Hepatocyte (in vitro differentiated cells): ENCODE data around the gene MEIOSIN. TPM values are rescaled to one million over a fixed set of nuclear protein-coding genes. Genes with fewer than 3 reads are reported as not detected.

ENCODE experiments used
- DNase-seq: peaks from one replicate; pipeline ENCODE4 v3.0.0-alpha.2; 2016; ENCODE audit warnings: low spot score
- H2AFZ ChIP-seq: fragments of 200-600 bp; sonication (generic); 2 replicates; pipeline ENCODE4 v1.6.0; 2016; ENCODE audit warnings: antibody characterized with exemption, mild to moderate bottlenecking
- H3K27ac ChIP-seq: fragments of 200-600 bp; sonication (generic); 2 replicates; pipeline ENCODE4 v1.5.1; 2016; ENCODE audit warnings: mild to moderate bottlenecking
- H3K27me3 ChIP-seq: fragments of 200-600 bp; sonication (generic); 2 replicates; pipeline ENCODE4 v1.6.1; 2016
- H3K36me3 ChIP-seq: fragments of 200-600 bp; sonication (generic); replicated peaks from 2 replicates; pipeline ENCODE4 v1.5.1; 2016; ENCODE audit warnings: low read depth; ENCODE audit not compliant: insufficient read depth
- H3K4me1 ChIP-seq: fragments of 200-600 bp; sonication (generic); 2 replicates; pipeline ENCODE4 v1.5.1; 2016; ENCODE audit warnings: mild to moderate bottlenecking, moderate library complexity; ENCODE audit not compliant: insufficient read depth
- H3K4me2 ChIP-seq: fragments of 200-600 bp; sonication (generic); 2 replicates; pipeline ENCODE4 v1.6.0; 2016
- H3K4me3 ChIP-seq: fragments of 200-600 bp; sonication (generic); 2 replicates; pipeline ENCODE4 v1.5.1; 2016; ENCODE audit warnings: mild to moderate bottlenecking
- H3K79me2 ChIP-seq: fragments of 200-600 bp; sonication (generic); 2 replicates; pipeline ENCODE4 v1.6.0; 2017; ENCODE audit warnings: mild to moderate bottlenecking
- H3K9me2 ChIP-seq: fragments of 200-600 bp; sonication (generic); replicated peaks from 2 replicates; pipeline ENCODE4 v1.6.0; 2017; ENCODE audit warnings: mild to moderate bottlenecking; ENCODE audit not compliant: insufficient read depth
- H3K9me3 ChIP-seq: fragments of 200-600 bp; sonication (generic); 2 replicates; pipeline ENCODE4 v1.5.1; 2016; ENCODE audit warnings: low read depth, mild to moderate bottlenecking
- H4K20me1 ChIP-seq: fragments of 200-600 bp; sonication (generic); 2 replicates; pipeline ENCODE4 v1.6.0; 2016; ENCODE audit warnings: mild to moderate bottlenecking; ENCODE audit not compliant: insufficient read depth, poor library complexity, severe bottlenecking
- EZH2 ChIP-seq: fragments of 200-600 bp; sonication (generic); IDR thresholded peaks from 2 replicates; pipeline ENCODE4 v1.6.1; 2016; ENCODE audit warnings: antibody characterized with exemption, mild to moderate bottlenecking, borderline replicate concordance
- EZH2phosphoT487 ChIP-seq: fragments of 200-600 bp; sonication (generic); IDR thresholded peaks from one replicate; pipeline ENCODE4 v1.6.1; 2018; ENCODE audit warnings: antibody characterized with exemption, mild to moderate bottlenecking, low read depth, moderate library complexity; ENCODE audit not compliant: unreplicated experiment, severe bottlenecking
- WGBS: methylation state at CpG from one replicate; pipeline ENCODE4 v1.1.6; 2016; ENCODE audit warnings: low lambda C conversion rate; ENCODE audit errors: missing lambda C conversion rate; 5-methylcytosine and 5-hydroxymethylcytosine counted together
- polyA plus RNA-seq: library from polyadenylated mRNA; unstranded; fragments of >200 nt; fragmentation: Nextera tagmentation; extraction: Ambion mirVana; gene quantifications from 2 replicates; pipeline ENCODE4 v1.2.1, GENCODE V29; 2016
- total RNA-seq: library from RNA; depleted of rRNA; stranded (reverse); fragments of >200 nt; gene quantifications from 2 replicates; pipeline ENCODE4 v1.2.3, GENCODE V29; 2014
- TF ChIP-seq, protein P1 (sequence below): fragments of 200-600 bp; sonication (generic); IDR thresholded peaks from 2 replicates; pipeline ENCODE4 v1.5.1; 2016; ENCODE audit warnings: antibody characterized with exemption, mild to moderate bottlenecking; ENCODE audit not compliant: poor library complexity

Gene MEIOSIN
- total and polyA plus RNA-seq, 2 experiments from 2014 or later: not detected

DNA sequence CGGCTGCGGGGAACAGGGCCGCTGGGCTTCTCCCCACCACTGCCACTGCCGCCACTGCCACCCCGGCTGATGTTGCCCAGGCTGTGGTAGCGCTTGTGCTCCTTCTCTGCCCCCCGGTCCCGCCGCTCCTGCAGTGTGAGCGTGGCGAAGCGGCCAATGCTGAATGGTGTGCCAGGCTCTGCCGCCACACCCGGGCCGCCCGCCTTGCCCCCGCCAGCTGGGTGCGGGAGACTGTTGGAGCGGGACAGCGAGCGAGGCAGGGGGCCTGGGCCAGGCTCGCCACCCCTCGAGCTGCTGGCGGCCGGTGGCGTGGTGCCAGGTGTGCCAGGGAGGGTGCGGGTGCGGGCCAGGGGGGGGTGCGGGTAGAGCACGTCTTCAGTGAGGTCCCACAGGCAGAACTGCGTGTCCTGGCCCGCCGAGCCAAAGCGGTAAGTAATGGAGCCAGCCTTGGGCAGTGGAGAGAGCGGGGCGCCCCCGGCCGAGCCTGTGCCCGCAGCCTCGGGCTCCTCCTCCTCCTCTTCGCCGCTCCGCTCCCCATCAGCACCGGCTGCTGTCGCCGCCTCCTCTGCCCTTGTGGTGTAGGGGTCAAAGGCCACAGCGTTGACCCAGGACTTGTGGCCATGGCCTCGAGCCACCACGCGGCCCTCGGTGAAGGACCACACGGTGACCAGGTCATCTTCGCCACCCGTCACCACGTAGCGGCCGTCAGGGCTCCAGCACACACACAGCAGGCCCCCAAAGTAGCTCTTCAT lies 52.7 kb downstream of the MEIOSIN start:
- no peak overlapping the region for H3K4me2 ChIP-seq
- H3K9me3 ChIP-seq: no peaks in the 10 kb centered on the region
- no peak overlapping the region for H3K27ac ChIP-seq
- peaks cover 29% of the 10 kb centered on the region for H3K4me1 ChIP-seq
- no peaks in the 10 kb centered on the region for H3K36me3 ChIP-seq
- H3K4me3 ChIP-seq: no peak overlapping the region
- H2AFZ ChIP-seq: no peak overlapping the region
- no peaks in the 10 kb centered on the region for H3K27me3 ChIP-seq
- TF ChIP-seq EZH2phosphoT487 (no peak), EZH2 (no peak)
- TF ChIP-seq, protein P1, sequence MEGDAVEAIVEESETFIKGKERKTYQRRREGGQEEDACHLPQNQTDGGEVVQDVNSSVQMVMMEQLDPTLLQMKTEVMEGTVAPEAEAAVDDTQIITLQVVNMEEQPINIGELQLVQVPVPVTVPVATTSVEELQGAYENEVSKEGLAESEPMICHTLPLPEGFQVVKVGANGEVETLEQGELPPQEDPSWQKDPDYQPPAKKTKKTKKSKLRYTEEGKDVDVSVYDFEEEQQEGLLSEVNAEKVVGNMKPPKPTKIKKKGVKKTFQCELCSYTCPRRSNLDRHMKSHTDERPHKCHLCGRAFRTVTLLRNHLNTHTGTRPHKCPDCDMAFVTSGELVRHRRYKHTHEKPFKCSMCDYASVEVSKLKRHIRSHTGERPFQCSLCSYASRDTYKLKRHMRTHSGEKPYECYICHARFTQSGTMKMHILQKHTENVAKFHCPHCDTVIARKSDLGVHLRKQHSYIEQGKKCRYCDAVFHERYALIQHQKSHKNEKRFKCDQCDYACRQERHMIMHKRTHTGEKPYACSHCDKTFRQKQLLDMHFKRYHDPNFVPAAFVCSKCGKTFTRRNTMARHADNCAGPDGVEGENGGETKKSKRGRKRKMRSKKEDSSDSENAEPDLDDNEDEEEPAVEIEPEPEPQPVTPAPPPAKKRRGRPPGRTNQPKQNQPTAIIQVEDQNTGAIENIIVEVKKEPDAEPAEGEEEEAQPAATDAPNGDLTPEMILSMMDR: no peak
- no peak for DNase-seq
- no peaks in the 10 kb centered on the region for H3K9me2 ChIP-seq
- H3K79me2 ChIP-seq: peaks cover 22% of the 10 kb centered on the region
- 96% methylated on average over 48 of the region's 57 CpGs for WGBS
- H4K20me1 ChIP-seq: no peaks in the 10 kb centered on the region

DNA sequence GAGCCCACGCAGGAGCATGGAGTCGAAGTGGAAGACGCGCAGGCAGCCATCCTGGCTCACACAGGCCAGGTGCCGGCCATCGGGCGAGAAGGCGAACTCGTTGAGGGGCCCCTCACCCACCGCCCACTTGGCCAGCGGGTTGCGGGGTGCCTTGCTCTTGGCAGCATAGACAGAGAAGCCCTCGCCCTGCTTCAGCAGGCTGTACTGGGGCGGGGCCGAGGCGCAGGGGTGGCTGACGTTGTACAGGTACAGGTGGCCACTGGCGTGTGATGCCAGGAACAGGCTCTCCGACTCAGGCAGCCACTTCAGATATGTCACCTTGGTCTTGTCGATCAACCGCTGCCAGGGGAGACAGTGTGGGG lies 53.3 kb downstream of the MEIOSIN start:
- Histone ChIP-seq H3K27me3 (no peaks in the 10 kb centered on the region), H3K4me1 (peaks cover 28% of the 10 kb centered on the region), H4K20me1 (peaks cover 1% of the 10 kb centered on the region), H3K4me2 (no peak overlapping the region), H2AFZ (no peak overlapping the region), H3K9me3 (no peaks in the 10 kb centered on the region), H3K27ac (no peak overlapping the region), H3K4me3 (no peak overlapping the region), H3K79me2 (peaks cover 28% of the 10 kb centered on the region), H3K9me2 (no peaks in the 10 kb centered on the region), H3K36me3 (no peaks in the 10 kb centered on the region)
- TF ChIP-seq, protein P1: no peak
- no peak for TF ChIP-seq EZH2phosphoT487
- 98% methylated on average over 19 of the region's 21 CpGs for WGBS
- DNase-seq: no peak

DNA sequence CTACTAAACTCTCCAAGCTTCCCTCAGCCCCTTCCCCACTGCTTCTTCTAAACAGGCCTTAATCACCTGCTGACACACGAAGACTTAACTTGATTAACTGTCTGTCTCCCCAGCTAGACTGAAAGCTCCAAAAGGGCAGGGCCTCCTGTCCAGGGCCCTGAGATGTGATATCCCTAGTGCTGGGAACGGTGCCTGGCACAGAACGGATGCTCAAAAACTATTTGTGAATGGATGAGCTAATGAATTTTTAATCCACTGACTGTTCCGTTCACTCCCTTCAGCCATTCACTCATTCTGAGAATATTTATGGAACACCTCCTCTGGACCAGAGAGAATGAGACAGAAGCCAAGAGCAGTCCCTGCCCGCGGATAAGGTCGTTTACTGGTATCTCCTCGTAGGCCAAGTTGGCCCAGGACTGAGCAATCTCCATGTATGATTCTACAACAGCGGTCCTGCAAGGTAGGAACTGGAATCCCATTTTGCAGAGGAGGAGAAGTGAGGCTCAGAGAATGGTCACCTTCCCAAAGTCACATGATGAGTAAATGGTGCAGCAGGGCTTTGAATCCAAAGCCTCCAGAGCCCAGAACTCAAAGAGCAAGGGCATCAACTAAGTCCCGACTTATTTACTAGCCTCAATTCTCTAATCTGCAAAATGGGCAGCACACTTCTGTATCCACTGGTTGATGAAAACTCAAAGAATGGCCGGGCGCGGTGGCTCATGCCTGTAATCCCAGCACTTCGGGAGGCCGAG lies 56.0 kb downstream of the MEIOSIN start:
- Histone ChIP-seq H2AFZ (no peak overlapping the region), H3K79me2 (peaks cover 35% of the 10 kb centered on the region), H3K4me2 (no peak overlapping the region), H3K9me3 (no peaks in the 10 kb centered on the region), H3K27ac (no peak overlapping the region), H3K4me3 (no peak overlapping the region), H3K36me3 (no peaks in the 10 kb centered on the region), H3K9me2 (no peaks in the 10 kb centered on the region), H3K27me3 (no peaks in the 10 kb centered on the region), H3K4me1 (peaks cover 2% of the 10 kb centered on the region), H4K20me1 (peaks cover 5% of the 10 kb centered on the region)
- TF ChIP-seq EZH2phosphoT487 (no peak), EZH2 (no peak)
- TF ChIP-seq, protein P1: no peak
- no peak for DNase-seq
- 97% methylated on average over 15 of the region's 15 CpGs for WGBS
